Measurements from ENCODE around the gene AUTS2. TPM values are rescaled to one million over a fixed set of nuclear protein-coding genes. Genes with fewer than 3 reads are reported as not detected.

Gene AUTS2
- total and polyA plus RNA-seq, 10 of the 15 experiments (the other 5 are each of a cell fraction or from before 2014, with no cell fraction given): 6.4 to 55.6 (median 21.6) TPM

DNA sequence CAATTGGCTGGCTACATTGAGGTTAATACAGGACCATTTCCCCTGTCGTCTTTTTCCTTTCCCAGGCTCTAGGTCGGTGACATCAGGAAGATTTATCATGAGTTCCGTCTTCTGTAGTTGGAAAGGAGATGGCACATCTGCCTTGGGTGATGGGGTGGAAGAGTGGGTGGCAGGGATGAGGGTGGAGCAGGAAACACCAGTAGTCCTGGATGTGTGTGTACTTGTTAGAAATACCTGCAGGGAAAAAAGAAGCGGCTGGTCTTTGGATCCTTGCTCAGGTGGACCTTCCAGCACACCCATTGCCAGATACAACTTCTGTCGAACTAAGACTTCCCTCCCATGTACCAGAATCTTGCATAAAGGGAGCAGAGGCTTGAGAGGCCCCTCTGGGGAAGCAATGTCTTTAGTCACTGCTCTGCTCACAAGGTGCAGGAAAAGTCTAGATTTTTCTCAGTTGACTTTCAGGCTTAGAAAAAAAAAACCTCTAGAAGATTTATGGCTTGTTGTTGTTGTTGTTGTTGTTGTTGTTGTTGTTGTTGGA, 1016.9 kb downstream of the AUTS2 start (continued):
- TF ChIP-seq E2F8 (IDR thresholded peaks at IDR 0.05; ENCODE audit: low read depth, partially characterized antibody): no peak
- no peak for TF ChIP-seq BMI1 (IDR thresholded peaks at IDR 0.05; ENCODE audit: borderline replicate concordance)
- TF ChIP-seq RUNX3 (IDR thresholded peaks at IDR 0.05; ENCODE audit: low read length): no peak

GRCh38 chr7:70616211-70616610, 1017.9 kb downstream of the AUTS2 start:
- no peak overlapping the region for H3K9ac ChIP-seq (ENCODE audit: control insufficient read depth, insufficient read depth, low read length)

More at GRCh38 chr7:70616211-70616610, 1017.9 kb downstream of the AUTS2 start:
- POLR2A ChIA-PET: no interaction called here
- Histone ChIP-seq H3K36me3 (ENCODE audit: control insufficient read depth in 2 of 2, insufficient read depth in 2 of 2, low read length in 1 of 2) (no peaks in the 10 kb centered on the region; a peak in 1 of 4 replicates), H3K27me3 (replicated peaks in 1 of 2; ENCODE audit: control insufficient read depth in 2 of 2, insufficient read depth in 2 of 2, low read length in 1 of 2) (no peaks in the 10 kb centered on the region), H3K27ac (ENCODE audit: control insufficient read depth, insufficient read depth) (no peak overlapping the region), H3K79me2 (ENCODE audit: control insufficient read depth, insufficient read depth, low read length) (no peaks in the 10 kb centered on the region), H4K20me1 (ENCODE audit: control insufficient read depth, insufficient read depth) (no peaks in the 10 kb centered on the region), H2AFZ (ENCODE audit: control insufficient read depth, low read depth, low read length) (no peak overlapping the region), H3K4me3 (no peak overlapping the region), H3K4me2 (ENCODE audit: control insufficient read depth, insufficient read depth) (no peak overlapping the region), H3K9me3 (replicated peaks; ENCODE audit: control insufficient read depth, insufficient read depth, low read length) (no peaks in the 10 kb centered on the region), H3K4me1 (ENCODE audit: control insufficient read depth, insufficient read depth, low read length) (no peaks in the 10 kb centered on the region)
- intact Hi-C loops (cut with micrococcal nuclease; ENCODE audit: unreplicated experiment): no loop called here
- SMC1A ChIA-PET (ENCODE audit: uncharacterized antibody, unreplicated experiment): no interaction called here
- no peak for TF ChIP-seq ASH2L (IDR thresholded peaks at IDR 0.05; ENCODE audit: borderline replicate concordance, low read depth)
- RAD21 ChIA-PET (ENCODE audit: unreplicated experiment): no interaction called here
- DNase-seq (ENCODE audit: low read depth, low spot score) (no peak), ATAC-seq (no peak), FAIRE-seq (no peak)
- CTCF ChIA-PET: interaction anchor here (0.6 to 1.5 kb wide), 2 partner anchors 9 to 44 kb away, joined by 4 to 5 read pairs; no protein-coding TSS in a partner anchor
- in situ Hi-C loops (cut with MboI): no loop called here
- WGBS (ENCODE audit: insufficient coverage, insufficient replicate concordance, low lambda C conversion rate, missing lambda C conversion rate): 67% methylated on average over 5 of the region's 5 CpGs
- no TSS peak for BruUV-seq (replicated peaks)

Data from GM12878 (cell line).